SJCRH30 (cell line): ENCODE measurements around the gene SLC25A38. TPM values are rescaled to one million over a fixed set of nuclear protein-coding genes. Genes with fewer than 3 reads are reported as not detected.
"Not testable (repeated sequence)": the region's sequence is repeated elsewhere in the genome, so short reads cannot be mapped to it uniquely, and the experiment has no call there.

Experiments
- DNase-seq, 2 experiments: peaks; one replicate each; pipeline ENCODE4 v3.0.0-alpha.2; 2015 to 2020
- H3K27ac ChIP-seq: fragments of 250-450 bp; sonication (Bioruptor Pico); 2 replicates; pipeline ENCODE4 v1.5.1; 2020; ENCODE audit warnings: mild to moderate bottlenecking, moderate library complexity
- H3K27me3 ChIP-seq: fragments of 250-450 bp; sonication (Bioruptor Pico); 2 replicates; pipeline ENCODE4 v1.5.1; 2020; ENCODE audit warnings: mild to moderate bottlenecking, moderate library complexity
- H3K36me3 ChIP-seq: fragments of 250-450 bp; sonication (Bioruptor Pico); 2 replicates; pipeline ENCODE4 v1.5.1; 2020; ENCODE audit warnings: mild to moderate bottlenecking, moderate library complexity
- H3K4me1 ChIP-seq: fragments of 250-450 bp; sonication (Bioruptor Pico); 2 replicates; pipeline ENCODE4 v1.5.1; 2020; ENCODE audit warnings: mild to moderate bottlenecking, moderate library complexity
- H3K4me3 ChIP-seq: fragments of 250-450 bp; sonication (Bioruptor Pico); 2 replicates; pipeline ENCODE4 v1.5.1; 2020; ENCODE audit warnings: mild to moderate bottlenecking, moderate library complexity
- H3K9me3 ChIP-seq: fragments of 250-450 bp; sonication (Bioruptor Pico); replicated peaks from 2 replicates; pipeline ENCODE4 v1.5.1; 2020; ENCODE audit warnings: mild to moderate bottlenecking, moderate library complexity
- total RNA-seq: library from RNA; depleted of rRNA; stranded (reverse); fragments of >200 nt; shearing (Covaris generic); gene quantifications from 2 replicates; pipeline ENCODE4 v1.2.3, GENCODE V29; 2014; rRNA removed

SLC25A38 gene
- 29.9 and 31.4 TPM in 2 replicates for total RNA-seq

GRCh38 chr3:39383045-39383880 is at the start of gene SLC25A38:
TSS of gene SLC25A38 (plus strand) at chr3:39383370. CDS start at chr3:39383725, 355 bp downstream.
- H3K4me3 ChIP-seq = peak within 1 kb of the TSS; percentile 69
- H3K27ac ChIP-seq = peak within 1 kb of the TSS; percentile 72
- peak; percentile 73 to 81 for DNase-seq
- H3K27me3 ChIP-seq = no peaks in the 10 kb centered on the region
- no peaks in the 10 kb centered on the region for H3K36me3 ChIP-seq
- no peaks in the 10 kb centered on the region for H3K4me1 ChIP-seq
- H3K9me3 ChIP-seq = no peaks in the 10 kb centered on the region

GRCh38 chr3:39333607-39334006 is 49.6 kb upstream of the SLC25A38 start:
- no peaks in the 10 kb centered on the region for H3K27me3 ChIP-seq
- H3K4me3 ChIP-seq = no peak overlapping the region
- no peak for DNase-seq
- H3K9me3 ChIP-seq = no peaks in the 10 kb centered on the region
- H3K36me3 ChIP-seq = no peaks in the 10 kb centered on the region
- H3K27ac ChIP-seq = no peak overlapping the region
- H3K4me1 ChIP-seq = no peaks in the 10 kb centered on the region

- H3K27me3 ChIP-seq = no peaks in the 10 kb centered on the region
- no peaks in the 10 kb centered on the region for H3K36me3 ChIP-seq
- H3K4me1 ChIP-seq = no peaks in the 10 kb centered on the region
- H3K27ac ChIP-seq = no peak overlapping the region
- no peak for DNase-seq
- H3K4me3 ChIP-seq = no peak overlapping the region
- no peaks in the 10 kb centered on the region for H3K9me3 ChIP-seq
Measured at GRCh38 chr3:39334205-39334604, 49.0 kb upstream of the SLC25A38 start.

- H3K36me3 ChIP-seq = no peaks in the 10 kb centered on the region
- no peaks in the 10 kb centered on the region for H3K4me1 ChIP-seq
- no peak overlapping the region for H3K27ac ChIP-seq
- no peak for DNase-seq
- H3K4me3 ChIP-seq = no peak overlapping the region
- no peaks in the 10 kb centered on the region for H3K9me3 ChIP-seq
- H3K27me3 ChIP-seq = no peaks in the 10 kb centered on the region
Measured at GRCh38 chr3:39338201-39338600, 45.0 kb upstream of the SLC25A38 start.

- Histone ChIP-seq H3K27me3 (no peaks in the 10 kb centered on the region), H3K4me1 (no peaks in the 10 kb centered on the region), H3K4me3 (no peak overlapping the region), H3K36me3 (no peaks in the 10 kb centered on the region), H3K9me3 (no peaks in the 10 kb centered on the region), H3K27ac (no peak overlapping the region)
- no peak for DNase-seq
Measured at GRCh38 chr3:39339086-39339485, 44.1 kb upstream of the SLC25A38 start.

- Histone ChIP-seq H3K27me3 (no peaks in the 10 kb centered on the region), H3K36me3 (no peaks in the 10 kb centered on the region), H3K27ac (no peak overlapping the region), H3K4me1 (no peaks in the 10 kb centered on the region), H3K9me3 (no peaks in the 10 kb centered on the region), H3K4me3 (no peak overlapping the region)
- no peak for DNase-seq
Measured at GRCh38 chr3:39343076-39343717, 40.0 kb upstream of the SLC25A38 start.

- no peak overlapping the region for H3K4me3 ChIP-seq
- DNase-seq = no peak
- no peak overlapping the region for H3K27ac ChIP-seq
Measured at GRCh38 chr3:39343760-39344159, 39.4 kb upstream of the SLC25A38 start.

GRCh38 chr3:39344746-39345344 is 38.3 kb upstream of the SLC25A38 start:
- Histone ChIP-seq H3K27me3 (no peaks in the 10 kb centered on the region), H3K36me3 (no peaks in the 10 kb centered on the region), H3K9me3 (no peaks in the 10 kb centered on the region), H3K4me3 (no peak overlapping the region), H3K4me1 (no peaks in the 10 kb centered on the region), H3K27ac (no peak overlapping the region)
- DNase-seq = no peak

More at GRCh38 chr3:39343760-39344159, 39.4 kb upstream of the SLC25A38 start:
- Histone ChIP-seq H3K9me3 (no peaks in the 10 kb centered on the region), H3K27me3 (no peaks in the 10 kb centered on the region), H3K36me3 (no peaks in the 10 kb centered on the region), H3K4me1 (no peaks in the 10 kb centered on the region)

GRCh38 chr3:39346785-39347585 is 36.2 kb upstream of the SLC25A38 start:
- Histone ChIP-seq H3K4me3 (no peak overlapping the region), H3K4me1 (no peaks in the 10 kb centered on the region), H3K27ac (no peak overlapping the region), H3K36me3 (no peaks in the 10 kb centered on the region), H3K27me3 (no peaks in the 10 kb centered on the region), H3K9me3 (no peaks in the 10 kb centered on the region)
- no peak for DNase-seq

- H3K27ac ChIP-seq = no peak overlapping the region
- no peaks in the 10 kb centered on the region for H3K27me3 ChIP-seq
- DNase-seq = no peak
- no peak overlapping the region for H3K4me3 ChIP-seq
- no peaks in the 10 kb centered on the region for H3K4me1 ChIP-seq
- no peaks in the 10 kb centered on the region for H3K36me3 ChIP-seq
- no peaks in the 10 kb centered on the region for H3K9me3 ChIP-seq
Measured at GRCh38 chr3:39347586-39347876, 35.6 kb upstream of the SLC25A38 start.

- Histone ChIP-seq H3K36me3 (no peaks in the 10 kb centered on the region), H3K4me1 (no peaks in the 10 kb centered on the region), H3K27me3 (no peaks in the 10 kb centered on the region), H3K9me3 (no peaks in the 10 kb centered on the region), H3K27ac (no peak overlapping the region), H3K4me3 (no peak overlapping the region)
- no peak for DNase-seq
Measured at GRCh38 chr3:39349080-39349479, 34.1 kb upstream of the SLC25A38 start.

GRCh38 chr3:39350714-39351113 is 32.5 kb upstream of the SLC25A38 start:
- Histone ChIP-seq H3K36me3 (no peaks in the 10 kb centered on the region), H3K9me3 (no peaks in the 10 kb centered on the region), H3K4me3 (no peak overlapping the region), H3K4me1 (no peaks in the 10 kb centered on the region), H3K27ac (no peak overlapping the region), H3K27me3 (no peaks in the 10 kb centered on the region)
- no peak for DNase-seq

- not testable (repeated sequence) for DNase-seq, H3K9me3 ChIP-seq, H3K36me3 ChIP-seq, H3K27ac ChIP-seq, H3K4me3 ChIP-seq, H3K27me3 ChIP-seq, H3K4me1 ChIP-seq
Measured at GRCh38 chr3:39351134-39351533, 32.0 kb upstream of the SLC25A38 start.

GRCh38 chr3:39353168-39353927 is 29.8 kb upstream of the SLC25A38 start:
- not testable (repeated sequence) for H3K4me1 ChIP-seq, H3K27ac ChIP-seq, H3K9me3 ChIP-seq, DNase-seq, H3K27me3 ChIP-seq, H3K36me3 ChIP-seq, H3K4me3 ChIP-seq
